ENCODE data around the gene SNCG.
"Not testable (repeated sequence)": the region's sequence is repeated elsewhere in the genome, so short reads cannot be mapped to it uniquely, and the experiment has no call there.

SNCG gene

DNA sequence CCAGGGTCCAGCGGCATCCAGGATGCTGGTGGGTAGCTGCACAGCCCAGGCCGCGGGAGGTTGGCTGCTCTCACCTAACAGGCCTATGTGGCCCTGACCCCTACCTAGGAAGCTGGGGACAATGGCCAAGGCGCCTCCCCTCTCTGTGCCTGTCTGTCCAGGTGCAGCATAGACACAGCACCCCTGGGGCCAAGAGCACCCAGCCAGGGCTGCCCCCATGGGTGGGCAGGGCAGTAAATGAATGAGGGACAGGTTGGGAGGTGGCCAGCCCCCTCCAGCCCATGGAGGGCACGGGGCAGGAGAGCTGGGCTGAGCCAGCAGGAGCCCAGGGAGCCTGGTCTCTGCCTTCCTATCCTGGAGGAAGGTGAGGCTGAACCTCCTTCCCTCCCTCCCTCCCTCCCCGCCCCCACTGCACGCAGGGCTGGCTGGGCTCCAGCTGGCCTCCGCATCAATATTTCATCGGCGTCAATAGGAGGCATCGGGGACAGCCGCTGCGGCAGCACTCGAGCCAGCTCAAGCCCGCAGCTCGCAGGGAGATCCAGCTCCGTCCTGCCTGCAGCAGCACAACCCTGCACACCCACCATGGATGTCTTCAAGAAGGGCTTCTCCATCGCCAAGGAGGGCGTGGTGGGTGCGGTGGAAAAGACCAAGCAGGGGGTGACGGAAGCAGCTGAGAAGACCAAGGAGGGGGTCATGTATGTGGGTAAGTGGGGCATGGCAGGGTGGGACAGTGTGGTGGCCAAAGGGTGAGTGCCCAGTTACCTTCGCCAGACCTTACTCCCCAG is at the start of gene SNCG:
Gene SNCG, plus strand, starts transcription at position 484 of the 785 bp plus-strand sequence. Its CDS starts 99 bp downstream, at position 583.
- TF ChIP-seq, protein P1, sequence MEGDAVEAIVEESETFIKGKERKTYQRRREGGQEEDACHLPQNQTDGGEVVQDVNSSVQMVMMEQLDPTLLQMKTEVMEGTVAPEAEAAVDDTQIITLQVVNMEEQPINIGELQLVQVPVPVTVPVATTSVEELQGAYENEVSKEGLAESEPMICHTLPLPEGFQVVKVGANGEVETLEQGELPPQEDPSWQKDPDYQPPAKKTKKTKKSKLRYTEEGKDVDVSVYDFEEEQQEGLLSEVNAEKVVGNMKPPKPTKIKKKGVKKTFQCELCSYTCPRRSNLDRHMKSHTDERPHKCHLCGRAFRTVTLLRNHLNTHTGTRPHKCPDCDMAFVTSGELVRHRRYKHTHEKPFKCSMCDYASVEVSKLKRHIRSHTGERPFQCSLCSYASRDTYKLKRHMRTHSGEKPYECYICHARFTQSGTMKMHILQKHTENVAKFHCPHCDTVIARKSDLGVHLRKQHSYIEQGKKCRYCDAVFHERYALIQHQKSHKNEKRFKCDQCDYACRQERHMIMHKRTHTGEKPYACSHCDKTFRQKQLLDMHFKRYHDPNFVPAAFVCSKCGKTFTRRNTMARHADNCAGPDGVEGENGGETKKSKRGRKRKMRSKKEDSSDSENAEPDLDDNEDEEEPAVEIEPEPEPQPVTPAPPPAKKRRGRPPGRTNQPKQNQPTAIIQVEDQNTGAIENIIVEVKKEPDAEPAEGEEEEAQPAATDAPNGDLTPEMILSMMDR (IDR thresholded peaks at IDR 0.05; ENCODE audit: extremely low read depth, missing control alignments), result no peak
- DNase-seq (ENCODE audit: low spot score), result no peak

DNA sequence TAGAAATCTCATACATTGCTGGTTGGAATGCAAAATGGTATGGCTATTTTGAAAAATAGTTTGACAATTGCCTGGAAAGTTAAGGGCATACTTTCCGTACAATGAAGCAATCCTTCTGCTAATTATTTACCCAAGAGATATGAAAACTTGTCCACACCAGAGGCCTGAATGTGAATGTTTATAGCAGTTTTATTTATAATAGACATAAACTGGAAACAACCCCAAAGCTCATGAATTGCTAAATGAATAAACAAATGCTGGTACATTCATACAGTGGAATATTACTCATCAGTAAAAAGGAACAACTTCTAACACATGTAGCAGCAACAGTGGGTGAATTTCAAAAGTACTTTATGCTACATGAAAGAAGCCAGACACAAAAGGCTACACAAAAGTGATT is 43.7 kb upstream of the SNCG start:
- no peak for DNase-seq (ENCODE audit: low spot score)
- TF ChIP-seq, protein P1 (IDR thresholded peaks at IDR 0.05; ENCODE audit: extremely low read depth, missing control alignments), result no peak

DNA sequence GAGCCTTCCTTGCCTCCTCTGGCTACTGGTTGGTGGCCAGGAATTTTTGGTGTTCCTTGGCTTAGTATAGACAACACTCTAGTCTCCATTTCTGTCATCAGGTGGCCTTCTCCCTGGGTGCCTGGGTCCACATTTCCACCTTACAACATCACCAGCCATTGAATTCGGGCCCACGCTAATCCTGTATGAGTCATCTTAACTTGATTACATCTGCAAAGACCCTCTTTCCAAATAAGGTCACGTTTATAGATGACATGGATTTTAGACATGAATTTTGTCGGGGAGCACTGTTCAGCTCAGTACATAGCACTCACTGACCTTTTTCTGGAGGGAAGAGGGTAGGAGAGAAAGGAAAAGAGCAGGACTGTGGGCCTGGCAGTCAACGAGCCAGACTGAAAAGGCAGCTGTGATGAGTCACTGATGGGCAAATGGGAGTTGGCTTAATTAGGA is 40.4 kb upstream of the SNCG start:
- DNase-seq (ENCODE audit: low spot score), result no peak
- TF ChIP-seq, protein P1 (IDR thresholded peaks at IDR 0.05; ENCODE audit: extremely low read depth, missing control alignments), result no peak

DNA sequence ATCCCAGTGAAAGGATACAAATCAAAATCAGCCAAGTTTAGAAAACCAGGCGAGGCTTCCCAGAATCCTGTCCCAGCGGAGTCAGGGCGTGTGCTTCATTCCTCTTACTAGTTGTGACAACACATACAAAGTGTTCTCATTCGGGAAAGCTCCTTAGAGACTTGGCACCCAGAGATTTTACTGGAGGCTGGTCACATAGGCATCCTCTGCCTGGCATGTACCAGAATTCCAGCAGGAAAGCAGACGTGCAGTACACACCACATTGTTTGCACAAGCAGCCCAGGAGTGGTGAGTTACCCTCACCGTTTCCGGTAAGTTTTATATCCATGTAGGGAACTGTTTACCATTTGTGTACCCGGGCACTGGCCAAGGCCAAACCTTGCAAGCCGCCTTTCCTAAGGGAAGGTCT is 35.8 kb upstream of the SNCG start:
- no peak for DNase-seq (ENCODE audit: low spot score)
- TF ChIP-seq, protein P1 (IDR thresholded peaks at IDR 0.05; ENCODE audit: extremely low read depth, missing control alignments), result no peak

DNA sequence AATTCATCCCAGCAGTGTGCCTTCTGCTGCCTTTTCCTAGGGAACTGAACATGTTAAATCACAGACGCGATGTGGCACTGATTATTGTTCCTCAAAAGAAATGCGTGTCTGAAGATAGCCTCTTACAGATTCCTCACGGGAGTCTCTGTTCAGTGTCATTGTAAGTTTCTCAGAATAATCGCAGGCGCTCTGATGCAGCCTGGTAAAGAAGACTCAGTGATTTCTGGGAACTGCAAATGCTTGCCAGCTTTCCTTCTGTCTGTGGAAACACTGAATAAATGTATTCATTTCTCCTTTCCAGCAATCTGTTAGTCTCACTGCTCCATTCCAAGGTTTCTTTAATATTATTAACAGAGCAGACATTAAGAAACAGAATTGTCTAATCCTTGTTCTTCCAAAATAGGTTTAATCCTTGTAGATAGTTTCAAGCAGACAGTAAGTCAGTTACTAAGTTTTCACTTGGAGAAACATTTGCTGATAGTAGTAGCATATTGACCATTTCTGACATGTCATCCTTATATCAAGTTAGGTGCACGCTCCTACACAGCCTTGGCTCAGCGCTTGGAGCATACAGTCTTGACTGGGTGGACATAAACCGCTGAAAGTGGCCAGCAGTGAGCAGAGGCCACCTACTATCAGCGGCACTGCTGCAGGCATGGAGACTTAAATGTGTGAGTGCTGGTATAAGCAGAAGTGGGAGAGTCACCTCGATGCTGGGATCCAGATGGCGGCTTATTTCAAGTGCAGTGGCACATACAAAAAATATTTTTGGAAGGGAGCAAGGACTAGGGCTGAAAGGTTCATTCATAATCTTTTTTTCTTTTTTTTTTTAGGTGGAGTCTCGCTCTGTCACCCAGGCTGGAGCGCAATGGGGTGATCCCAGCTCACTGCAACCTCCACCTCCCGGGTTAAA is 28.7 kb upstream of the SNCG start:
- DNase-seq (ENCODE audit: low spot score), result no peak
- TF ChIP-seq, protein P1 (IDR thresholded peaks at IDR 0.05; ENCODE audit: extremely low read depth, missing control alignments), result no peak

DNA sequence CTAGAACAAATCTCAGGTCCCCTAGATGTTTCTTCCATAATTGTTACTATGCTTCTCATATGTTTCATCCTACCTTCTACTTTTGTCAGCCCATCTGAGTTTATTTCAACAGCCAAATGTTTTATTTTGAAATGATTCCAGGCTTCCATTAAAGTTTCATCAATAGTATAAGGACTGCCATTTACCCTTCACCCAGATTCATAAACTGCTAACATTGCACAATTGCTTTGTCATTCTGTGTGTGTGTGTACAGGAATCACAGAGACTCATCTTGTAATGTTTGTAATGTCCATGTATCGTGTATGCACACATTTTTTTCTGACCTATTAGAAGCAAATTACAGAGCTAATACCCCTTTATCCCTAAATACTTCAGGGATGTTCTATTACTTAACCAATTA is 26.5 kb upstream of the SNCG start:
- TF ChIP-seq, protein P1 (IDR thresholded peaks at IDR 0.05; ENCODE audit: extremely low read depth, missing control alignments), result no peak
- no peak for DNase-seq (ENCODE audit: low spot score)

DNA sequence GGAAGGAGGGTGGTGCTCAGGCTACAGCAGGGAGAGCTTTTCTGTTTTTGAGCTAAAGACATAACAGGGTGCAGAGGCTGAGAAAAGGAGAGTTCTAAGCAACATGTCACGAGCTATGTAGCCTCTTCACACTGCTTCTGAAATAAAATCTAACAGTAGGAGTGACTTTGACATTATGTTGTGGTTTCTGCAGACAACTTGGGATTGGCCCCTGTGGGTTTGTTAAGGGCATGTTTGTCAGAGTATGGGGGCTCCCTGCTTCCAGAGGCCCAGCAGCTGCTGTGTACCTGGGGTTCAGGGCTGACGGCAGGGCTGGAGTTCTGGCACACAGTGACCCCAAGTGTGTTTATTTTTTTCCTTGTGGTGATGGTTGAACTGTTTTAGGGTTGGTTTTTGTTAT is 25.7 kb upstream of the SNCG start:
- no peak for DNase-seq (ENCODE audit: low spot score)
- TF ChIP-seq, protein P1 (IDR thresholded peaks at IDR 0.05; ENCODE audit: extremely low read depth, missing control alignments), result no peak

DNA sequence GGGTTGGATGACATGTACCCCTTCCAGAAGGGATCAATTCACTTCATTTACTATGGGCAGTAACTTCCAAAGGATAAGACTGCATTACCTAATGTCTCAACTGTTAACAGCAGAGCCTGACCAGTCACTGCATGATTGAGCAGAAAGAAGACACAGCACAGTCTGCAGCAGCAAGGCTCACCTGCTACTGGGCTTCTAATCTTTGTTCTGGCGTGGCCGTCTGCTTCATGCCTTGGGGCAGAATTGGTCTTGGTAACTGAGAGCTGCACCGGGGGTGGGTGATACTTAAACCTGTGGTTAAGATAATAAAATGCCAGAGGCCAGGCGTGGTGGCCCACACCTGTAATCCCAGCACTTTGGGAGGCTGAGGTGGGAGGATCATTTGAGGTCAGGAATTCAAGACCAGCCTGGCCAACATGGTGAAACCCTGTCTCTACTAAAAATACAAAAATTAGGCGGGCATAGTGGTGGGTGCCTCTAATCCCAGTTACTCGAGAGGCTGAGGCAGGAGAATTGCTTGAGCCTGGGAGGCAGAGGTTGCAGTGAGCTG is 24.2 kb upstream of the SNCG start:
- DNase-seq (ENCODE audit: low spot score), result not testable (repeated sequence)
